ENCODE data around the gene CPD. TPM values are rescaled to one million over a fixed set of nuclear protein-coding genes. Genes with fewer than 3 reads are reported as not detected.

The CPD gene
- total RNA-seq, 1 donor from 2014 or later = 33.4 TPM

GRCh38 chr17:30363715-30364202, 15.0 kb upstream of the CPD start:
- intact Hi-C loops (cut with micrococcal nuclease) = loop anchor here (1.0 to 2.0 kb wide), 4 partner anchors 15 to 50 kb away; partner anchors contain the start of gene CPD
- H3K4me3 Mint-ChIP-seq = peak overlapping the region; percentile 36
- H3K4me1 Mint-ChIP-seq = peaks cover 26% of the 10 kb centered on the region
- H3K36me3 Mint-ChIP-seq (ENCODE audit: low read depth) = peaks cover 11% of the 10 kb centered on the region
- peaks cover 15% of the 10 kb centered on the region for H3K9me3 Mint-ChIP-seq
- peak overlapping the region; percentile 89 for H3K27ac Mint-ChIP-seq
- DNase-seq = peak; percentile 92
- H3K27me3 Mint-ChIP-seq = peaks cover 3% of the 10 kb centered on the region

- intact Hi-C loops (cut with micrococcal nuclease) = no loop called here
- no peak overlapping the region for H3K27ac Mint-ChIP-seq
- peaks cover 35% of the 10 kb centered on the region for H3K4me1 Mint-ChIP-seq
- H3K9me3 Mint-ChIP-seq = peaks cover 11% of the 10 kb centered on the region
- no peak for DNase-seq
- H3K36me3 Mint-ChIP-seq (ENCODE audit: low read depth) = peaks cover 2% of the 10 kb centered on the region
- H3K4me3 Mint-ChIP-seq = no peak overlapping the region
- peaks cover 3% of the 10 kb centered on the region for H3K27me3 Mint-ChIP-seq
These were observed 12.2 kb upstream of the CPD start for GRCh38 chr17:30366536-30366935.

- Mint-ChIP-seq H3K27me3 (no peaks in the 10 kb centered on the region), H3K9me3 (peaks cover 6% of the 10 kb centered on the region), H3K4me1 (peaks cover 31% of the 10 kb centered on the region), H3K27ac (no peak overlapping the region), H3K4me3 (no peak overlapping the region), H3K36me3 (ENCODE audit: low read depth) (peaks cover under 1% of the 10 kb centered on the region)
- intact Hi-C loops (cut with micrococcal nuclease) = no loop called here
- no peak for DNase-seq
These were observed 9.6 kb upstream of the CPD start for GRCh38 chr17:30368912-30369720.

GRCh38 chr17:30369995-30370394, 8.7 kb upstream of the CPD start:
- Mint-ChIP-seq H3K27me3 (no peaks in the 10 kb centered on the region), H3K4me1 (peaks cover 28% of the 10 kb centered on the region), H3K27ac (no peak overlapping the region), H3K36me3 (ENCODE audit: low read depth) (no peaks in the 10 kb centered on the region), H3K4me3 (no peak overlapping the region), H3K9me3 (peaks cover 5% of the 10 kb centered on the region)
- no peak for DNase-seq
- intact Hi-C loops (cut with micrococcal nuclease) = no loop called here

GRCh38 chr17:30372755-30373154, 6.0 kb upstream of the CPD start:
- Mint-ChIP-seq H3K9me3 (no peaks in the 10 kb centered on the region), H3K4me1 (peaks cover 31% of the 10 kb centered on the region), H3K4me3 (no peak overlapping the region), H3K36me3 (ENCODE audit: low read depth) (no peaks in the 10 kb centered on the region), H3K27me3 (no peaks in the 10 kb centered on the region), H3K27ac (peak overlapping the region; percentile 15)
- intact Hi-C loops (cut with micrococcal nuclease) = no loop called here
- peak; percentile 67 for DNase-seq

DNA sequence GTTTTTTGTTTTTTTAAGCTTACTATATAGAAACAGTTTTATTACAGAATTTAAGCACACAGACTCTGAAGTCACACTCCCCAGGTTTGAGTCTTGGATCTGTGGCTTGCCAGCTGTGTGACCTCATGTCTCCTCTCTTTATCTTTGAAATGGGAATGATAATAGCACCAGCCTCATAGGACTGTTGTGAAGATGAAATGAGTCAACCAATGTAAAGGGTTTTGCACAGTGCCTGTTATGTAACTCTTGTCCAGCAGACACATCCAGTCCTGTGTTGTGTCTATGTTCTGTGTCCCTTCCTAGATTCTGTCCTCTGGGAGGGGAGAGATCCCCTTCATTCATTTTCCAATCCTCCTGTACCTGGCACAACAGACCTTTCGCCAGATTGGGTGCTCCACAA, 3.1 kb upstream of the CPD start:
- no peak overlapping the region for H3K4me3 Mint-ChIP-seq
- H3K27me3 Mint-ChIP-seq = no peaks in the 10 kb centered on the region
- no peak for DNase-seq
- H3K36me3 Mint-ChIP-seq (ENCODE audit: low read depth) = peaks cover 4% of the 10 kb centered on the region
- H3K4me1 Mint-ChIP-seq = peaks cover 46% of the 10 kb centered on the region
- H3K27ac Mint-ChIP-seq = no peak overlapping the region
- intact Hi-C loops (cut with micrococcal nuclease) = loop anchor here (5.0 kb wide), 2 partner anchors 37 to 102 kb away; partner anchors contain the start of gene GOSR1
- no peaks in the 10 kb centered on the region for H3K9me3 Mint-ChIP-seq

- no peaks in the 10 kb centered on the region for H3K27me3 Mint-ChIP-seq
- H3K4me3 Mint-ChIP-seq = peak overlapping the region; percentile 84
- DNase-seq = no peak
- peaks cover 50% of the 10 kb centered on the region for H3K4me1 Mint-ChIP-seq
- H3K9me3 Mint-ChIP-seq = no peaks in the 10 kb centered on the region
- peaks cover 12% of the 10 kb centered on the region for H3K36me3 Mint-ChIP-seq (ENCODE audit: low read depth)
- intact Hi-C loops (cut with micrococcal nuclease) = loop anchor here (5.0 kb wide), 2 partner anchors 35 to 100 kb away; partner anchors contain the start of gene GOSR1
- H3K27ac Mint-ChIP-seq = peak overlapping the region; percentile 72
These were observed 1.9 kb upstream of the CPD start for GRCh38 chr17:30376621-30377452.

- Mint-ChIP-seq H3K9me3 (no peaks in the 10 kb centered on the region), H3K27me3 (no peaks in the 10 kb centered on the region), H3K36me3 (ENCODE audit: low read depth) (peaks cover 14% of the 10 kb centered on the region), H3K4me3 (peak overlapping the region; percentile 84), H3K27ac (peak overlapping the region; percentile 90), H3K4me1 (peaks cover 49% of the 10 kb centered on the region)
- DNase-seq = no peak
- intact Hi-C loops (cut with micrococcal nuclease) = loop anchor here (1.0 to 5.0 kb wide), 4 partner anchors 13 to 100 kb away; partner anchors contain the start of gene GOSR1
These were observed 1.0 kb upstream of the CPD start for GRCh38 chr17:30377574-30378240.

- no peaks in the 10 kb centered on the region for H3K9me3 Mint-ChIP-seq
- peak overlapping the region; percentile 90 for H3K27ac Mint-ChIP-seq
- peaks cover 49% of the 10 kb centered on the region for H3K4me1 Mint-ChIP-seq
- peak; percentile 89 for DNase-seq
- peaks cover 16% of the 10 kb centered on the region for H3K36me3 Mint-ChIP-seq (ENCODE audit: low read depth)
- peak overlapping the region; percentile 84 for H3K4me3 Mint-ChIP-seq
- intact Hi-C loops (cut with micrococcal nuclease) = loop anchor here (1.0 to 5.0 kb wide), 4 partner anchors 14 to 99 kb away; partner anchors contain the start of gene GOSR1
- H3K27me3 Mint-ChIP-seq = no peaks in the 10 kb centered on the region
These were observed 394 bp upstream of the CPD start for GRCh38 chr17:30378241-30378824.

GRCh38 chr17:30379303-30379902, 676 bp downstream of the CPD start:
- intact Hi-C loops (cut with micrococcal nuclease) = loop anchor here (5.0 kb wide), 2 partner anchors 33 to 98 kb away; partner anchors contain the start of gene GOSR1
- peaks cover 52% of the 10 kb centered on the region for H3K4me1 Mint-ChIP-seq
- H3K36me3 Mint-ChIP-seq (ENCODE audit: low read depth) = peaks cover 16% of the 10 kb centered on the region
- no peaks in the 10 kb centered on the region for H3K9me3 Mint-ChIP-seq
- H3K27ac Mint-ChIP-seq = peak overlapping the region; percentile 69
- DNase-seq = peak; percentile 79
- peak overlapping the region; percentile 75 for H3K4me3 Mint-ChIP-seq
- no peaks in the 10 kb centered on the region for H3K27me3 Mint-ChIP-seq

- Mint-ChIP-seq H3K27me3 (no peaks in the 10 kb centered on the region), H3K36me3 (ENCODE audit: low read depth) (peaks cover 17% of the 10 kb centered on the region), H3K27ac (peak overlapping the region; percentile 69), H3K4me1 (peaks cover 52% of the 10 kb centered on the region), H3K9me3 (no peaks in the 10 kb centered on the region), H3K4me3 (peak overlapping the region; percentile 75)
- intact Hi-C loops (cut with micrococcal nuclease) = loop anchor here (2.0 to 5.0 kb wide), 3 partner anchors 32 to 97 kb away; partner anchors contain the start of gene GOSR1
- peak; percentile 63 for DNase-seq
These were observed 1.2 kb downstream of the CPD start for GRCh38 chr17:30379903-30380381.

- Mint-ChIP-seq H3K36me3 (ENCODE audit: low read depth) (peaks cover 23% of the 10 kb centered on the region), H3K4me1 (peaks cover 52% of the 10 kb centered on the region), H3K4me3 (peak overlapping the region; percentile 75), H3K27me3 (no peaks in the 10 kb centered on the region), H3K9me3 (no peaks in the 10 kb centered on the region), H3K27ac (no peak overlapping the region)
- DNase-seq = no peak
- intact Hi-C loops (cut with micrococcal nuclease) = loop anchor here (2.0 kb wide), 1 partner anchor 40 kb away; no protein-coding TSS in a partner anchor
These were observed 2.1 kb downstream of the CPD start for GRCh38 chr17:30380643-30381339.

All from activated CD4-positive, alpha-beta T cell treated with anti-CD3 and anti-CD28 coated beads, Interleukin-2, amount 10 ng/mL, durations not matched to agents 24 days and 14 days (primary cell).